ENCODE measurements around the gene MMRN1.

Gene MMRN1

DNA sequence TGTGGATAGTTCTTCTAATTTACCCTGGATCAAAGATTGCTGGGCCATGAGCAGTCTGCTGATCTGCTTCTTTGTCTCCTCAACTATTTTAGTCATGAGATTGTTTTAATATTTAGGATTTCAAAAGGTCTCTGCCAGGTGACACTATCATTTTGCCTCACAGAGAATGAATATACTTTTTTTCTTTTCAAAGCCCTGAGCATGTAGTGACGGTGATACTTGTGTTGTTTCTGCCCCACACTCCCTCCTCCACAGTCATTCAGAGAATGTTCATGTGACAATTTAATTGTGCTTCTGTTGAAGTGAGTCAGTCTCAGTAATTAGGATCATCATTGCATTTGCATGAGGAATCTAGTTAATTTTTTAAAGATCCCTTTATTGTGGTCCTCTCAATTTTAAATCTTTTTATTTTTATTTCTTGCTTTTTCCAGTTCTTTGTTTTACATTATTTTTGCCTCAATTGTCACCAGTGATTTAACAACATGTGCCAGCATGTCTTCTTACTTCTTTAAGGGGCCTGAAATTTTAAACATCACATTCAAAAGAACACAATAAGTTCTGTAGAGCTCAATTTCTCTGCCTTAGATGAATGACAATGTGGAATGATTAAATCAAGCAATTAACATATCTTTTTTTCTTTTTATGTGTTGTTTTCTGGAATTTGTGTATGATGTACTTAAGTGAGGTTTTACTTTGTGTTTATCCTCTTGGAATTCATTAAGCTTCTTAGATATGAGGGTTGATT is 12.3 kb downstream of the MMRN1 start:
- Histone ChIP-seq H3K4me1 (ENCODE audit: control insufficient read depth, low read length) (no peaks in the 10 kb centered on the region), H3K9me3 (ENCODE audit: control insufficient read depth, insufficient read depth, low read length) (no peaks in the 10 kb centered on the region), H3K36me3 (ENCODE audit: control insufficient read depth, low read length) (no peaks in the 10 kb centered on the region), H3K4me2 (ENCODE audit: low read length) (no peak overlapping the region), H3K27ac (ENCODE audit: low read depth, low read length) (no peak overlapping the region), H3K4me3 (ENCODE audit: low read length) (no peak overlapping the region), H3F3A (ENCODE audit: control insufficient read depth, insufficient read depth) (no peaks in the 10 kb centered on the region), H3K79me2 (ENCODE audit: control insufficient read depth, low read length) (no peaks in the 10 kb centered on the region), H4K20me1 (ENCODE audit: control insufficient read depth, insufficient read depth, low read depth, low read length) (no peaks in the 10 kb centered on the region), H3K27me3 (ENCODE audit: control insufficient read depth, low read length) (peaks cover 4% of the 10 kb centered on the region; the same call in 1 of the 2 replicates), H3K9me2 (replicated peaks; ENCODE audit: control insufficient read depth, low read length) (no peaks in the 10 kb centered on the region)
- TF ChIP-seq, protein P1, sequence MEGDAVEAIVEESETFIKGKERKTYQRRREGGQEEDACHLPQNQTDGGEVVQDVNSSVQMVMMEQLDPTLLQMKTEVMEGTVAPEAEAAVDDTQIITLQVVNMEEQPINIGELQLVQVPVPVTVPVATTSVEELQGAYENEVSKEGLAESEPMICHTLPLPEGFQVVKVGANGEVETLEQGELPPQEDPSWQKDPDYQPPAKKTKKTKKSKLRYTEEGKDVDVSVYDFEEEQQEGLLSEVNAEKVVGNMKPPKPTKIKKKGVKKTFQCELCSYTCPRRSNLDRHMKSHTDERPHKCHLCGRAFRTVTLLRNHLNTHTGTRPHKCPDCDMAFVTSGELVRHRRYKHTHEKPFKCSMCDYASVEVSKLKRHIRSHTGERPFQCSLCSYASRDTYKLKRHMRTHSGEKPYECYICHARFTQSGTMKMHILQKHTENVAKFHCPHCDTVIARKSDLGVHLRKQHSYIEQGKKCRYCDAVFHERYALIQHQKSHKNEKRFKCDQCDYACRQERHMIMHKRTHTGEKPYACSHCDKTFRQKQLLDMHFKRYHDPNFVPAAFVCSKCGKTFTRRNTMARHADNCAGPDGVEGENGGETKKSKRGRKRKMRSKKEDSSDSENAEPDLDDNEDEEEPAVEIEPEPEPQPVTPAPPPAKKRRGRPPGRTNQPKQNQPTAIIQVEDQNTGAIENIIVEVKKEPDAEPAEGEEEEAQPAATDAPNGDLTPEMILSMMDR (IDR thresholded peaks at IDR 0.05; ENCODE audit: low read depth, low read length, poor library complexity, severe bottlenecking), result no peak
- TF ChIP-seq EZH2phosphoT487 (IDR thresholded peaks at IDR 0.05; ENCODE audit: borderline replicate concordance, low read length), result no peak

DNA sequence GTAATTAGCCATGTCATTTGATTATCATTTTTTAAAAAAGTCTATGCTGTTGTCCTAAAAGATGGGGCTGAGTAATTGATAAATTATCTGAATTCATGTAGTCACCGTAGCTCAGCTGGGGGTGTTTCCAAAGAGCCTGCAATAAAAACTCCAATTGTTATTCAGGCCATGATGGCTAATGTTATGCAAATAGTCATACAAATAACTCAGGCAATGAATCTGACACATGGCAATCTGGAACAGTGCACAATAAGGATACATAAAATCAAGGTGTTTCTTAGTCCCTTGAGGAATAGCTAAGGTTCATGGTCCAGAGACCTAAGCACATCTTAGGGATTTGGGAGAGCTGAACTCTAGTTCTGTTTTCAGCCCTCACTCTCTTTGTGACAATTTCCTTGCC is 15.2 kb downstream of the MMRN1 start:
- H3K79me2 ChIP-seq (ENCODE audit: control insufficient read depth, low read length), result no peaks in the 10 kb centered on the region
- no peak overlapping the region for H3K4me3 ChIP-seq (ENCODE audit: low read length)
- no peaks in the 10 kb centered on the region for H3K9me3 ChIP-seq (ENCODE audit: control insufficient read depth, insufficient read depth, low read length)
- TF ChIP-seq EZH2phosphoT487 (IDR thresholded peaks at IDR 0.05; ENCODE audit: borderline replicate concordance, low read length), result no peak
- TF ChIP-seq, protein P1 (IDR thresholded peaks at IDR 0.05; ENCODE audit: low read depth, low read length, poor library complexity, severe bottlenecking), result no peak
- peaks cover 6% of the 10 kb centered on the region; the same call in 1 of the 2 replicates for H3K27me3 ChIP-seq (ENCODE audit: control insufficient read depth, low read length)
- no peaks in the 10 kb centered on the region for H3F3A ChIP-seq (ENCODE audit: control insufficient read depth, insufficient read depth)
- no peak overlapping the region for H3K4me2 ChIP-seq (ENCODE audit: low read length)
- no peaks in the 10 kb centered on the region for H3K36me3 ChIP-seq (ENCODE audit: control insufficient read depth, low read length)
- H3K9me2 ChIP-seq (replicated peaks; ENCODE audit: control insufficient read depth, low read length), result no peaks in the 10 kb centered on the region
- no peak overlapping the region for H3K27ac ChIP-seq (ENCODE audit: low read depth, low read length)
- no peaks in the 10 kb centered on the region for H3K4me1 ChIP-seq (ENCODE audit: control insufficient read depth, low read length)
- no peaks in the 10 kb centered on the region for H4K20me1 ChIP-seq (ENCODE audit: control insufficient read depth, insufficient read depth, low read depth, low read length)

DNA sequence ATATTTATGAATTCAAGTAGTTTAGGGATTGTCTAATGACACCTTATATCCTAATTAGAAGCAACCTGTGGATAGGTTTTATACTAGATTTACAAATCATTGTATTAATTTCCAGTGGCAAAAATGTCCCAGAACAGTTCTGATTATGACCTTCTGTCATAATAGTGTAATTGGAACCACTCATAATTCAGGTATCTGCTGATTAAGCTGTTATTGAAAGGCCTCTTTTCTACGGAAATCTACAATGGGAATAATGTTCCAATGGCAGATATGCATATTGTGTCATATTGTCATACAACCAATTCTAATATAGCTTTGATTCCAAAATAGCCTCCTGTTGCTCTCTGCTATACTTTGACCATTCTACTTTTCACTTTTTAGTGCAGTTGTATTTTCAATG is 19.0 kb downstream of the MMRN1 start:
- no peak overlapping the region for H3K4me3 ChIP-seq (ENCODE audit: low read length)
- H3K4me1 ChIP-seq (ENCODE audit: control insufficient read depth, low read length), result no peaks in the 10 kb centered on the region
- peaks cover 6% of the 10 kb centered on the region; the same call in 1 of the 2 replicates for H3K27me3 ChIP-seq (ENCODE audit: control insufficient read depth, low read length)
- H3K36me3 ChIP-seq (ENCODE audit: control insufficient read depth, low read length), result no peaks in the 10 kb centered on the region
- no peaks in the 10 kb centered on the region for H3F3A ChIP-seq (ENCODE audit: control insufficient read depth, insufficient read depth)
- H3K27ac ChIP-seq (ENCODE audit: low read depth, low read length), result no peak overlapping the region
- H3K4me2 ChIP-seq (ENCODE audit: low read length), result no peak overlapping the region
- H3K79me2 ChIP-seq (ENCODE audit: control insufficient read depth, low read length), result no peaks in the 10 kb centered on the region
- TF ChIP-seq, protein P1 (IDR thresholded peaks at IDR 0.05; ENCODE audit: low read depth, low read length, poor library complexity, severe bottlenecking), result no peak
- TF ChIP-seq EZH2phosphoT487 (IDR thresholded peaks at IDR 0.05; ENCODE audit: borderline replicate concordance, low read length), result no peak
- no peaks in the 10 kb centered on the region for H4K20me1 ChIP-seq (ENCODE audit: control insufficient read depth, insufficient read depth, low read depth, low read length)
- H3K9me2 ChIP-seq (replicated peaks; ENCODE audit: control insufficient read depth, low read length), result no peaks in the 10 kb centered on the region
- no peaks in the 10 kb centered on the region for H3K9me3 ChIP-seq (ENCODE audit: control insufficient read depth, insufficient read depth, low read length)

Data from DOHH2 (cell line).